ENCODE data around the gene SYS1.
A peak's percentile ranks its signal among the peaks of the same experiment; 100 is the strongest.

Gene SYS1

GRCh38 chr20:45392733-45393132 lies 29.8 kb downstream of the SYS1 start:
- DNase-seq: no peak

DNA sequence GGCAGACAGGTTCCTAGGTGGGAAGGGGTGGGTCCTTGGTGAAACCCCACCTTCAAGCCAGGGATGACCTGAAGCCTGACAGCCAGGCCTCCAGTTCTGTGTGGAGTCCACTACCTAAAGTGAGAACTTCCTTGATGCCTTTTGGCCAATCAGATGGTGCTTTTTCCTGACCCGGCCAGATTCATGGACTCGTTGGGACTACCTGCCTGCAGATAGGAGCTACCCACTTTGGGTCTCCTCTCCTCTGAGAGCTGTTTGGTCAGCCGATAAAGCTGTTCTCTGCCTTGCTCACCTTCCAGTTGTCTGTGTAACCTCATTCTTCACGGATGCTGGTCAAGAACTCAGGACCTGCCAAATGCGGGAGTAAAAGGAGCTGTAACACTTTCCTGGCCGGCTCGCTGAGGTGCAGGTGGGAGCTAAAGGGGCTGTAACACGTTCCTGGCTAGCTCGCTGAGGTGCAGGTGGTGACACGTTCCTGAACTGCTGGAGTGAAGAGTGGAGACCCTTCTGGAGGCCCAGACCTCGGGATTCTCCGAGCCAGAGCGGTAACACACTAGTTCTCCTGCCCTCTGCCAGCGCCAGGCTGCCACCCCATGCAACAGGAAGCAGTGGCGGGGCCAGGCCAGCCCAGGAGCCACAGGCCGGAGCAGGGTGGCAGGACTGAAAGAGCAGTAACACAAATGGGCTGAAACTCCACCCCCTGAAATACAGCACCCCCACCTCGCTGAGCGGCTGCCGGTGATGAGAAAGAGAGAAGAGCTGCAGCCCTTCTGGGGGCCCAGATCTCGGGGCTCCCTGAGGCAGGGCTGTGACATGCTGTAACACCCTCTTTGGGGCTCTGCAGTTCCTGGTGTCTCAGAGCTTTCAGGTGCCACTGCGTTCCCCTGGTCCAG lies 31.5 kb downstream of the SYS1 start:
- no peak for DNase-seq

DNA sequence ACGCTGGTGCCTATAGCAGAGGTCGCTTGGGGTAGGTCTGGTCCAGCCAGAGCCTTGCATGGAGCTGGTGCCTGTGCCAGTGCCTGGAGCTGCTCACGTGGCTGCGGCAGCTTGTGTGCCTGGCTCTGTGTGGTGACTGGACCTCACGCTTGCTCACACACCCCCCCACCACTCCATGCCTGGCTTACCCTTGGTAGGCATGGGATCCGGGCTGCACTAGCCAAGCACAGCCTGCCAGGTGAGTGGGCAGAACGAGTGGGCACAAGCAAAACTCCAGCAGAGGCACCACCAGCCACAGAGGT lies 32.1 kb downstream of the SYS1 start:
- no peak for DNase-seq

DNA sequence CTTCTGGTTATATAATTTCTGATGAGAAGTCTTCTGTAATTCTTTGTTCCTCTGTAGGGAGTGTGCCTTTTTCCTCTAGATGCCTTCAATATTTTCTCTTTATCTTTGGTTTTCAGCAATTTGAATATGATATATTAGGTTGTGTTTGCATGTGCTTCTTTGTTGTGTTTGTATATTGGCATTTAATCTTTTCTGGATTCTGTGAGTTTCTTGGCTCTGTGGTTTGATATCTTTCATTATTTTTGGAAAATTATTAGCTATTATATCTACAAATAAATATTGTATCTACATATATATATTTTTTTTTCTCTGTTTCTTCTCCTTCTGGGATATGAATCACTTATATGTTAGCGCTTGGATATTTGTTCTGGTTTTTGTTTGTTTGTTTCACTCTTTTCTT lies 36.1 kb downstream of the SYS1 start:
- DNase-seq: no peak

DNA sequence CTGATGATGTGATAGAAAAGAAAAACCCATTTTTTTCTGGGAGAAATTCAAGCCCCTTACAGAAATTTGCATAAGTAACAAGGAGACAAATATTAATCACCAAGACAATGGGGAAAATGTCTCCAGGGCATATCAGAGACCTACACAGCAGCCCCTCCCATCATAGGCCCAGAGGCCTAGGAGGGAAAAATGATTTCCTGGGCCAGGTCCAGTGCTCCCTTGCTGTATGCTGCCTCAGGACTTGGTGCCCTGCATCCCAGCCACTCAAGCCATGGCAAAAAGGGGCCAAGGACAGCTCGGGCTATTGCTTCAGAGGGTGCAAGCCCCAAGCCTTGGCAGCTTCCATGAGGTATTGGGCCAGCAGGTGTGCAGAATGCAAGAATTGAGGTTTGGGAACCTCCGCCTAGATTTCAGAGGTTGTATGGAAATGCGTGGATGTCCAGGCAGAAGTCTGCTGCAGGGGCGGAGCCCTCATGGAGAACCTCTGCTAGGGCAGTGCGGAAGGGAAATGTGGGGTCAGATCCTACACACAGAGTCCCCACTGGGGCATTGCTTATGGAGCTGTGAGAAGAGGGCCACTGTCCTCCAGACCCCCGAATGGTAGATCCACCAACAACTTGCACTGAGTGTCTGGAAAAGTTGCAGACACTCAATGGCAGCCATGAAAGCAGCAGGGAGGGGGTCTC lies 37.5 kb downstream of the SYS1 start:
- DNase-seq: no peak

GRCh38 chr20:45402946-45403345 lies 40.0 kb downstream of the SYS1 start:
- no peak for DNase-seq

DNA sequence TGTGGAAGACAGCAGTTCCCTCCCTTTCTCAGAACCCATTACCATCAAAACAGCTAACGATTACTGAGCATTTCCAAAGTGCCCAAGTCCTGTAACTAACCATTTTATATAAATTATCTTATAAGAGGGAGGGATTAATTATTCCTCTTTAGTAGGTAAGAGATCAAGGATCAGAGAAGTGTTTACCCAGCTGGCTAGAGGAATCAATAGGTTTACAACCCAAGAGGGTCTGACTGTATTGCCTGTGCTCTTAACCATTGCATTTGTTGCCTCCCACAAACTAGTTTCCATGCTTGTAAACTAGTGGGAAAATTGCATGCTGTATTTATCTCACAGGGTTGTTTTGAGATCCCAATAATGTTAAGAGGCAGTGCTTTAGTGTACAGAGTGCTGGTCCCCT lies 41.5 kb downstream of the SYS1 start:
- no peak for DNase-seq

GRCh38 chr20:45405571-45406259 lies 42.8 kb downstream of the SYS1 start:
- no peak for DNase-seq

GRCh38 chr20:45406260-45407066 lies 43.5 kb downstream of the SYS1 start:
- DNase-seq: peak in 3 of 4 experiments; percentile 12 to 29 (median 13)

DNA sequence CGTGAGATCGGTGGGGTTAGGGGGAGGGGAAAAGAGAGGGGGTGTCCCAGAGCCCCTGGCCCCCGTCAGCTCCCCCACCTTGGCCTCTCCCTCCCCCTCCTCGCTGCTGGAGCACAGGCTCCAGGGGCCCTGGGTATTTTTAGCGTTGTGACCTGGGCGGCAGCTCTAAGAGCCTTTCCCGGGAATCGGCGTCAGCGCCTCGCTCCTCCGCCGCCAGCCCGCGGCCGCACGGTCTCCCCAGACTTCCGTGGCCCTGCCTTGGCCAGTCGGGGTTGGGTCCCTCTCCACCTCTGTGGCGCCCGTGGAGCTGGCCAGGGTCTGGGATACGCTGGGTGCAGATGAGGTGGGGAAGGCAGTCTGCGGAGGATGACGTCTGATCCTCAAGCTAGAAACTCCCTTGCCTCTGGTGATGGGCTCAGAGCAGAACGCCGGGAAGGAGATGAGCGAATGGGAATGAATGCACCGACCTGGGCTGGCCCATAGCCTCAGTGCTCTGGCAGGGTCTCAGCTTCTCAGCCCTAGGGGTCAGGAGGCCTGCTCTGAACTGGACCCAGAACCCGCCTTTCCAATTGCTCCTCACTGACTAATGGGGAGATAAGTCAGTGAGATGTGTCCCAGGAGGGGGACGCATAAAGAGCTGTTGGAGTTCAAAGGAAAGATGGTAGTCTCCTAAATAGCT lies 44.2 kb downstream of the SYS1 start:
- DNase-seq: no peak

DNA sequence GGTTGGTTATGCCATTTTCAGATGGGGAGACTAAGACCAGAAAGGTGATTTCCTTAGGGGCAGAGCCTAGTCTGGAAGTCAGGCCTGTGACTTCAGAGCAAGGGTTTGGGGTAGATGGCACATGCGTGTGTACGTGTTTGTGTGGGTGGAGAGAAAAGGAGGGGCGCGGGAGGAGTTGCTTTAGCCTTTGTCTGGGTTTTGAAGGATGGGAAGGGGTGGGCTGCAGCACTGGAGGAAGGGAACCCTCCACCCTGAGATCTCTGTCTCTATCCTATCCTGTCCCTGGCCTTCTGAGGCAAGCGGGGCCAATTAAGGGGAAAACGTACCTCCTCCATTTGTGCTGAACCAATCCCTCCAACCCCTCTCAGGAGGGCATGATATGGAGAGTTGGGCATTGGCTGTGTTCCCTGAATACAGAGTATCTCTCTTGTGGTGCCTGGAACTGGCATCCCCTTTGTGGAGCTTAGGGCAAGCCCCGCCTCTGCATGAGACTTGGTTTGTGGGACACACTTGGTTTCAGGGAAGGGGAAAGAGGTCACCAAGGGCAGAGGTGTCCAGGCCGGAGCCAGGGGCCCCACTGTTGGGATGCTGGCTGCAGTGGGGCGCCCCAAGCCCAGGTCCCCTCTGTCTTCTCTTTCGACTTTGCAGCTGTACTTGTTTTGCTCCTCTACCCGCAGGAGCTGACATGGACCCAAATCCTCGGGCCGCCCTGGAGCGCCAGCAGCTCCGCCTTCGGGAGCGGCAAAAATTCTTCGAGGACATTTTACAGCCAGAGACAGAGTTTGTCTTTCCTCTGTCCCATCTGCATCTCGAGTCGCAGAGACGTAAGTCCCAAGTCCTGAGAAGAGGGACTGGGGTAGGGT lies 45.1 kb downstream of the SYS1 start, which contains the start of gene DBNDD2:
TSS of gene DBNDD2 (plus strand) at position 507 of the 863 bp plus-strand sequence. CDS start at position 686, 179 bp downstream.
- DNase-seq: no peak

- no peak for DNase-seq
These were observed 45.8 kb downstream of the SYS1 start for GRCh38 chr20:45408646-45409213.

- DNase-seq: no peak
These were observed 46.7 kb downstream of the SYS1 start for GRCh38 chr20:45409521-45410272.

GRCh38 chr20:45410887-45411286 lies 47.9 kb downstream of the SYS1 start:
- DNase-seq: no peak

DNA sequence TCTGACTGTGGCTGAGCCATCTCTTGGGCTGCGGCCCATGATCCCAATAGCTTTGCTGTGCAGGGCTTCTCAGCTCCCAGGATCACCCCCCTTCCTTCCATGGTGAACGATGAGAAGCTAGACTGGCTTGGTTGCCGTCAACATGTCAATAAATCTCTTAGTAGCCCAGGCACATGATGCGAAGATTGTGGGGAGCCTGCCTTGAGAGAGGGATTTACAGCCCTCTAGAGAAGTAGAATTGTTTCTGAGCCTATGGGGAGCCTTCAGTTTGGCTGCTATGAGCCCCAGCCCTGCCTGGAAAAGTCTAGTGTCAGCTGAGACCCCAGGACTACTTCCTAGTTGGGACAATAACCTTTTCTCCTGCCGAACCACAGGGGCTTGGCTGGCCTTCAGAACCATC lies 49.7 kb downstream of the SYS1 start:
- no peak for DNase-seq

DNA sequence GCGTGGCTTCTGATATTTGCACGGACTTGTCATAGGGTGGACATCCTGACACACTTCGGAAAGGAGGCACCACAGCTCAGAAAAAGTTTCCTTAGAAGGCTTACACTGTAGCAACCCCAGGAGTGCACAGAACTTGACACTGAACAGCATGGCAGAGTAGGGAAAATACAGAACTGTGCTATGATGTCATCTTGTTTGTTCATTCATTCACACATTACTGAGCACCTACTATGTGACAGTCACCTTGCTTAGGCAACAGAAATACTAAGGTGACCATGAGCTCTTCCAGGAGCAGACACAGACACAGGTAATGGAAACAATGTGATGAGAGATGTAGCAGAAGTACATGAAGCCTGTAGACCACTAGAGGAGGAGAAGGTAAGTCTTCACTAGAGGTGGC lies 50.5 kb downstream of the SYS1 start:
- no peak for DNase-seq

- DNase-seq: peak; percentile 54 to 82 (median 72)
These were observed 53.1 kb downstream of the SYS1 start, which contains the start of gene PIGT for GRCh38 chr20:45415822-45416637. PIGT (plus strand) TSS chr20:45416141; CDS start chr20:45416157, 16 bp downstream.

DNA sequence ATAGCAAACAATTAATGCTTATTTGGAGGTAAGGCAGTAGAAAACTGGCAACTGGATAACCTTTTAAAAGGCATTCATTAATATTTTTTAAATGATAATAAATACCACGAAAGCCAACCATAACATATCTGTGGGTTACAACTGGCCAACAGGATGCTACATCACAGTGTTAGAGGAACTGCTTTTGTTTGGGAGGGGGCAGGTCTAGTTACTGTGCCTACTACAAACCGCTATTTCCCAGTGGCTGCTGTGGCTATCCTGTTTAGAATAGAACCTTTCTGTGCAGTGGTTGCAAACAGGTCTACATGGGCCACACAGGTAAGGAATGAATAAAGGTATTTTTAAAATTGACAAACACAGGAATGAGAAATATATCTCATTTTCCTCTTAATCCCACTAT lies 54.0 kb downstream of the SYS1 start:
- DNase-seq: no peak
